K562 treated with DMSO at 1 percent for 24 hours (cell line): ENCODE data around the gene SNRNP200. TPM values are rescaled to one million over a fixed set of nuclear protein-coding genes. Genes with fewer than 3 reads are reported as not detected.

Experiments
- total RNA-seq: library from RNA; unstranded; fragments of 300-600 nt; gene quantifications from 2 replicates; pipeline ENCODE4 v1.2.3, GENCODE V29; 2022; ENCODE audit warnings: low read depth; ENCODE audit not compliant: insufficient read depth

SNRNP200 gene
- total RNA-seq = 216 and 221 TPM in 2 replicates

DNA sequence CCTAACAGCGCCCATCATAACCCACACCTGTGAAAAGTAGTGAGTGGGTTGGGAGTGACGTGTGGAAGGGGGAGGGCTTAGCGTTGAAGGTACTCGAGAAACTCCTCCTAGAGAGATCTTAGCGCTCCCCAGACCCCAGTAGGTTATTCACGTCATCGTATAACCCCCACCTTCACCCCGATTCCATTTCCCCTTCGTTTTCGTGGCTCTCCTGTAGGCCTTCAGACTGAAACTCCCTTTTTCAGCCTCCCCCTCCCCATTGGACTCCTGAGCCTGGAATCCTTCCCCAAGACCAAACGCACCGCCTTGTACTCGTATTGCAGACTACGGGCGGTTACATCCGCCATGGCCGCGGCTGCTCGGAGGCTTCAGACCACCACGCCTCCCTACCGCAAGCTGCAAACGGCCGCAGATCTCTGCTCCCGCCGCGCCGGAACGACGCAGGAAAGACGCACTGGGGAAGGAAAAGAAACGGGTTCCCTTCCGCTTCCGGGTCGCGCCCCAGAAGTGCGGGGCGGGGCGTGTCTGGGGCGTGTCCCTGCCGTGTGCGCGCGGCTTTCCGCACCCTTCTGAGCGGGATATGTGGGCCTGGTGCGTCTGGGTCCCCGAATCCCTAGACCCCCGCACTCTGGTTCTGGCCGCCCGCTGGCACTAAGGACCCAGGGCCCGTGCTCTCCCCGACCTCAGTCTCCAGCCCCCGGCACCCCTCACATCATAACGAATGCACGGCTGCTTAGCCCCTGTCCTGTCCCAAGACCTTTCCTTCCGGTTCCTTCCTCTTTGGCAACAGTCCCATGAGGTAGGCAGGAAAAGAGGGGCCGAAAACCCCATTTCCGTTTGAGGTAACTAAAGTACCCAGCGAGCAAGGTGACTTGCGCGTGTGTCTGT, at the start of gene SNRNP200:
Gene SNRNP200, minus strand, starts transcription at position 456 of the 888 bp plus-strand sequence. Its CDS starts 109 bp downstream, at position 347.

DNA sequence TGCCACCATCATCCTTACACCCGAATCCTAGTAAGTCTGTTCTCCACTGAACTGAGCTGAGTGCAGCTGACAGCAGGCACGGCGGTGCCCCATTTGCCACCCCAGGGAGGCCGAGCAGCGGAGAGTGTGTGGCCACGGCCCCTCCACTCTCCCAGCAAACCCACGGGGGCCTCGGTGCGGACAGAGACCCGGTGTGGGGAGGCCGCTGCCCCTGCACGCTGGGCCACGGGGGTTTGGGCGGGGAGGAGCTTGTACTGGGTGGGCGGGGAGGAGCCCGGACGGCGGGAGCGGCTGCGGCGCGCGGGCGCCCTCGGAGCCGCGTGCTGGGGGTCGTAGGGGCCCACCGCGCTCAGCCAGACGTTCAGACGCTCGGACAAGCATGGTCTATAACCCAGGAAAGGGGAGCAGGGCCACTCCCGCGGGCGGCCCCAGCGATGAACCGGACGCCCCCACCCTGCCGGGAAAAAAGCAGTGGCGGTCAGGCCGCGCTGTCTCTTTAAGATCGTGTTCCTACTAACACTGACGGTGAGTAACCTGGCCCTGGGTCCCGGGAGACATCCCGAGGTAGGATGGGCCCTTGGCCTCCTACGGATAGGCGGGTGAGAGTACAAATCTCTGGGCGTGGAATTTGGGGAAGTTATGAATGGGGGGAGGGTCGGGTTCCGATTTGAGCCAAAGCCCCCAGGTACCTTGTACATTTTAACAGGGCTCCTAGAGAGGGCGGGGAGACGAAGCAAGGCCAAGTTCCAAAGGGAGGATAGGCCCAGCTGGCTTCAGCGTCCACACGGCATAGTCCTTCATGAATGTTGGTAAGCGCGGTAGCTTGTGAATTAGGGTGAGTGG, 19.9 kb upstream of the SNRNP200 start, which contains the start of gene ITPRIPL1:
Gene ITPRIPL1, plus strand, starts transcription at position 277 of the 843 bp plus-strand sequence. Its CDS starts 523 bp downstream, at position 800.

GRCh38 chr2:96265840-96266679, 39.3 kb downstream of the SNRNP200 start, which contains the start of the genes CIAO1 and TMEM127:
Gene CIAO1, plus strand, starts transcription at chr2:96266225. Its CDS starts 126 bp downstream, at chr2:96266351.
Gene TMEM127, minus strand, starts transcription at chr2:96265997. Its CDS starts 616 bp downstream, at chr2:96265381.

Other genes with a start within 250 kb of the SNRNP200 start
- not detected in 2 replicates for gene ADRA2B, start 189.0 kb downstream of the SNRNP200 start, total RNA-seq
- gene ASTL, start 167.0 kb downstream of the SNRNP200 start, total RNA-seq = not detected in 2 replicates
- 0.43 TPM in 1 of 2 replicates, not detected in the other for gene DUSP2, start 160.1 kb downstream of the SNRNP200 start, total RNA-seq
- 97.6 and 105 TPM in 2 replicates for gene STARD7, start 96.7 kb downstream of the SNRNP200 start, total RNA-seq
- 29.3 and 31.7 TPM in 2 replicates for gene TMEM127, start 39.5 kb downstream of the SNRNP200 start, total RNA-seq
- 107 and 112 TPM in 2 replicates for gene CIAO1, start 39.3 kb downstream of the SNRNP200 start, total RNA-seq
- gene ITPRIPL1, start 19.8 kb upstream of the SNRNP200 start, total RNA-seq = 3.6 and 4.2 TPM in 2 replicates
- 64.5 and 68.0 TPM in 2 replicates for gene NCAPH, start 30.2 kb upstream of the SNRNP200 start, total RNA-seq
- gene NEURL3, start 199.8 kb upstream of the SNRNP200 start, total RNA-seq = 0.32 TPM in 1 of 2 replicates, not detected in the other
- gene ARID5A, start 231.2 kb upstream of the SNRNP200 start, total RNA-seq = 18.0 and 23.3 TPM in 2 replicates